ENCODE measurements around the gene SPATS2L. TPM values are rescaled to one million over a fixed set of nuclear protein-coding genes. Genes with fewer than 3 reads are reported as not detected.

Gene SPATS2L
- total and polyA plus RNA-seq, 2 experiments from 2014 or later = 118 to 154 TPM

- TF ChIP-seq REST (IDR thresholded peaks at IDR 0.05; ENCODE audit: unreplicated experiment) = no peak
Measured at GRCh38 chr2:200507179-200507578, 200.7 kb downstream of the SPATS2L start (continued).

DNA sequence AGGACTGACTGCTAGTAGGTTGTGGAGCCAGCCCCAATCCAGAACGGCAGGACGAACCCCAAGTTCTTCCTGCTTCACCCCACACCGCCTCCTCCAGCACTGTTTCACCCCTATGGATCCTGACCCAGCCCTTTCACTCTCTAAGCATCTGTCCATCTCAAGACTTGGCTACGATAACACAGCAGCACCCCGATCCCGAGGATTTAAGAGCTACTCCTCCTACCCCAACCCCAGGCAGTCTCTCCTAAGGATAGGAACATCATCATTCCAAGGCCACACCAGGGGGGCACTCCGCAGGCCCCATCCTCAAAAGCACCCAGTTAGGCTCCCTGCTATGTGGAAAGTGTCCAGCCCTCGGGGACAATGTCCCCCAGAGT lies 202.7 kb downstream of the SPATS2L start:
- DNase-seq (ENCODE audit: low spot score) = peak; percentile 18
- no peaks in the 10 kb centered on the region for H3K9me2 ChIP-seq (ENCODE audit: insufficient read depth)
- Mint-ChIP-seq H3K27me3 (ENCODE audit: insufficient read depth, low read depth, poor library complexity) (no peaks in the 10 kb centered on the region), H3K9me3 (no peaks in the 10 kb centered on the region), H3K4me3 (peak overlapping the region; percentile 81), H3K27ac (peak overlapping the region; percentile 9; the same call in 1 of the 2 replicates), H3K36me3 (ENCODE audit: low read depth) (no peaks in the 10 kb centered on the region; the same call in 2 of the 3 replicates), H3K4me1 (peaks cover 7% of the 10 kb centered on the region)
- H3K4me1 ChIP-seq (ENCODE audit: insufficient read depth) = peaks cover 16% of the 10 kb centered on the region; the same call in 1 of the 2 replicates
- no peaks in the 10 kb centered on the region for H4K20me1 ChIP-seq (replicated peaks; ENCODE audit: insufficient read depth)
- no peak overlapping the region; the same call in 1 of the 2 replicates for H3K27ac ChIP-seq (ENCODE audit: low read depth)
- H3K27me3 ChIP-seq (ENCODE audit: insufficient read depth) = no peaks in the 10 kb centered on the region
- no peaks in the 10 kb centered on the region for H3K79me2 ChIP-seq (replicated peaks; ENCODE audit: insufficient read depth)
- peak; percentile 21 for ATAC-seq
- H3K4me3 ChIP-seq = peak overlapping the region; percentile 78
- H2AFZ ChIP-seq = peak overlapping the region; percentile 96
- peak overlapping the region; percentile 100 for H3K4me2 ChIP-seq
- H3K36me3 ChIP-seq (ENCODE audit: insufficient read depth) = no peaks in the 10 kb centered on the region
- 0 out of 2 replicates have a peak, but pooled peaks cover 5% of the 10 kb centered on the region for H3F3A ChIP-seq (replicated peaks; ENCODE audit: low read depth)
- TF ChIP-seq ZNF331 (CRISPR knock-in tag; IDR thresholded peaks at IDR 0.05; ENCODE audit: low read depth) (no peak), POLR2AphosphoS5 (IDR thresholded peaks at IDR 0.05; ENCODE audit: low read depth) (no peak), CREB1 (CRISPR knock-in tag; IDR thresholded peaks at IDR 0.05; ENCODE audit: low read depth) (no peak), EZH2 (IDR thresholded peaks at IDR 0.05; ENCODE audit: low read depth, unreplicated experiment) (no peak), JUNB (IDR thresholded peaks at IDR 0.05; ENCODE audit: unreplicated experiment) (no peak), ZNF114 (CRISPR knock-in tag; IDR thresholded peaks at IDR 0.05) (no peak), NANOG (IDR thresholded peaks at IDR 0.05; ENCODE audit: borderline replicate concordance) (no peak)
- TF ChIP-seq, protein P1, sequence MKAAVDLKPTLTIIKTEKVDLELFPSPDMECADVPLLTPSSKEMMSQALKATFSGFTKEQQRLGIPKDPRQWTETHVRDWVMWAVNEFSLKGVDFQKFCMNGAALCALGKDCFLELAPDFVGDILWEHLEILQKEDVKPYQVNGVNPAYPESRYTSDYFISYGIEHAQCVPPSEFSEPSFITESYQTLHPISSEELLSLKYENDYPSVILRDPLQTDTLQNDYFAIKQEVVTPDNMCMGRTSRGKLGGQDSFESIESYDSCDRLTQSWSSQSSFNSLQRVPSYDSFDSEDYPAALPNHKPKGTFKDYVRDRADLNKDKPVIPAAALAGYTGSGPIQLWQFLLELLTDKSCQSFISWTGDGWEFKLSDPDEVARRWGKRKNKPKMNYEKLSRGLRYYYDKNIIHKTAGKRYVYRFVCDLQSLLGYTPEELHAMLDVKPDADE (IDR thresholded peaks at IDR 0.05) = no peak
- TF ChIP-seq, protein P2, sequence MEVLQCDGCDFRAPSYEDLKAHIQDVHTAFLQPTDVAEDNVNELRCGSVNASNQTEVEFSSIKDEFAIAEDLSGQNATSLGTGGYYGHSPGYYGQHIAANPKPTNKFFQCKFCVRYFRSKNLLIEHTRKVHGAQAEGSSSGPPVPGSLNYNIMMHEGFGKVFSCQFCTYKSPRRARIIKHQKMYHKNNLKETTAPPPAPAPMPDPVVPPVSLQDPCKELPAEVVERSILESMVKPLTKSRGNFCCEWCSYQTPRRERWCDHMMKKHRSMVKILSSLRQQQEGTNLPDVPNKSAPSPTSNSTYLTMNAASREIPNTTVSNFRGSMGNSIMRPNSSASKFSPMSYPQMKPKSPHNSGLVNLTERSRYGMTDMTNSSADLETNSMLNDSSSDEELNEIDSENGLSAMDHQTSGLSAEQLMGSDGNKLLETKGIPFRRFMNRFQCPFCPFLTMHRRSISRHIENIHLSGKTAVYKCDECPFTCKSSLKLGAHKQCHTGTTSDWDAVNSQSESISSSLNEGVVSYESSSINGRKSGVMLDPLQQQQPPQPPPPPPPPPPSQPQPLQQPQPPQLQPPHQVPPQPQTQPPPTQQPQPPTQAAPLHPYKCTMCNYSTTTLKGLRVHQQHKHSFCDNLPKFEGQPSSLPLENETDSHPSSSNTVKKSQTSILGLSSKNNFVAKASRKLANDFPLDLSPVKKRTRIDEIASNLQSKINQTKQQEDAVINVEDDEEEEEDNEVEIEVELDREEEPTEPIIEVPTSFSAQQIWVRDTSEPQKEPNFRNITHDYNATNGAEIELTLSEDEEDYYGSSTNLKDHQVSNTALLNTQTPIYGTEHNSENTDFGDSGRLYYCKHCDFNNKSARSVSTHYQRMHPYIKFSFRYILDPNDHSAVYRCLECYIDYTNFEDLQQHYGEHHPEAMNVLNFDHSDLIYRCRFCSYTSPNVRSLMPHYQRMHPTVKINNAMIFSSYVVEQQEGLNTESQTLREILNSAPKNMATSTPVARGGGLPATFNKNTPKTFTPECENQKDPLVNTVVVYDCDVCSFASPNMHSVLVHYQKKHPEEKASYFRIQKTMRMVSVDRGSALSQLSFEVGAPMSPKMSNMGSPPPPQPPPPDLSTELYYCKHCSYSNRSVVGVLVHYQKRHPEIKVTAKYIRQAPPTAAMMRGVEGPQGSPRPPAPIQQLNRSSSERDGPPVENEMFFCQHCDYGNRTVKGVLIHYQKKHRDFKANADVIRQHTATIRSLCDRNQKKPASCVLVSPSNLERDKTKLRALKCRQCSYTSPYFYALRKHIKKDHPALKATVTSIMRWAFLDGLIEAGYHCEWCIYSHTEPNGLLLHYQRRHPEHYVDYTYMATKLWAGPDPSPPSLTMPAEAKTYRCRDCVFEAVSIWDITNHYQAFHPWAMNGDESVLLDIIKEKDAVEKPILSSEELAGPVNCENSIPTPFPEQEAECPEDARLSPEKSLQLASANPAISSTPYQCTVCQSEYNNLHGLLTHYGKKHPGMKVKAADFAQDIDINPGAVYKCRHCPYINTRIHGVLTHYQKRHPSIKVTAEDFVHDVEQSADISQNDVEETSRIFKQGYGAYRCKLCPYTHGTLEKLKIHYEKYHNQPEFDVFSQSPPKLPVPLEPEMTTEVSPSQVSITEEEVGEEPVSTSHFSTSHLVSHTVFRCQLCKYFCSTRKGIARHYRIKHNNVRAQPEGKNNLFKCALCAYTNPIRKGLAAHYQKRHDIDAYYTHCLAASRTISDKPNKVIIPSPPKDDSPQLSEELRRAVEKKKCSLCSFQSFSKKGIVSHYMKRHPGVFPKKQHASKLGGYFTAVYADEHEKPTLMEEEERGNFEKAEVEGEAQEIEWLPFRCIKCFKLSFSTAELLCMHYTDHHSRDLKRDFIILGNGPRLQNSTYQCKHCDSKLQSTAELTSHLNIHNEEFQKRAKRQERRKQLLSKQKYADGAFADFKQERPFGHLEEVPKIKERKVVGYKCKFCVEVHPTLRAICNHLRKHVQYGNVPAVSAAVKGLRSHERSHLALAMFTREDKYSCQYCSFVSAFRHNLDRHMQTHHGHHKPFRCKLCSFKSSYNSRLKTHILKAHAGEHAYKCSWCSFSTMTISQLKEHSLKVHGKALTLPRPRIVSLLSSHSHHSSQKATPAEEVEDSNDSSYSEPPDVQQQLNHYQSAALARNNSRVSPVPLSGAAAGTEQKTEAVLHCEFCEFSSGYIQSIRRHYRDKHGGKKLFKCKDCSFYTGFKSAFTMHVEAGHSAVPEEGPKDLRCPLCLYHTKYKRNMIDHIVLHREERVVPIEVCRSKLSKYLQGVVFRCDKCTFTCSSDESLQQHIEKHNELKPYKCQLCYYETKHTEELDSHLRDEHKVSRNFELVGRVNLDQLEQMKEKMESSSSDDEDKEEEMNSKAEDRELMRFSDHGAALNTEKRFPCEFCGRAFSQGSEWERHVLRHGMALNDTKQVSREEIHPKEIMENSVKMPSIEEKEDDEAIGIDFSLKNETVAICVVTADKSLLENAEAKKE (CRISPR knock-in tag; IDR thresholded peaks at IDR 0.05) = no peak
- TF ChIP-seq, protein P3, sequence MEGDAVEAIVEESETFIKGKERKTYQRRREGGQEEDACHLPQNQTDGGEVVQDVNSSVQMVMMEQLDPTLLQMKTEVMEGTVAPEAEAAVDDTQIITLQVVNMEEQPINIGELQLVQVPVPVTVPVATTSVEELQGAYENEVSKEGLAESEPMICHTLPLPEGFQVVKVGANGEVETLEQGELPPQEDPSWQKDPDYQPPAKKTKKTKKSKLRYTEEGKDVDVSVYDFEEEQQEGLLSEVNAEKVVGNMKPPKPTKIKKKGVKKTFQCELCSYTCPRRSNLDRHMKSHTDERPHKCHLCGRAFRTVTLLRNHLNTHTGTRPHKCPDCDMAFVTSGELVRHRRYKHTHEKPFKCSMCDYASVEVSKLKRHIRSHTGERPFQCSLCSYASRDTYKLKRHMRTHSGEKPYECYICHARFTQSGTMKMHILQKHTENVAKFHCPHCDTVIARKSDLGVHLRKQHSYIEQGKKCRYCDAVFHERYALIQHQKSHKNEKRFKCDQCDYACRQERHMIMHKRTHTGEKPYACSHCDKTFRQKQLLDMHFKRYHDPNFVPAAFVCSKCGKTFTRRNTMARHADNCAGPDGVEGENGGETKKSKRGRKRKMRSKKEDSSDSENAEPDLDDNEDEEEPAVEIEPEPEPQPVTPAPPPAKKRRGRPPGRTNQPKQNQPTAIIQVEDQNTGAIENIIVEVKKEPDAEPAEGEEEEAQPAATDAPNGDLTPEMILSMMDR (conservative IDR thresholded peaks at IDR 0.05; ENCODE audit: low read depth in 2 of 2) = no peak

All from GM23338 (cell line).